ENCODE results near the gene CSAD. TPM values are rescaled to one million over a fixed set of nuclear protein-coding genes. Genes with fewer than 3 reads are reported as not detected.

Gene CSAD
- total RNA-seq, 1 donor from 2014 or later = 10.4 TPM

GRCh38 chr12:53193040-53193439 is 12.3 kb upstream of the CSAD start:
- H3K4me3 ChIP-seq (ENCODE audit: low read depth, low read length) = no peak overlapping the region
- no peak for DNase-seq (ENCODE audit: low read depth)
- no peak for TF ChIP-seq CTCF (conservative IDR thresholded peaks at IDR 0.05; ENCODE audit: low read depth, low read length)

GRCh38 chr12:53192531-53193021 is 11.9 kb upstream of the CSAD start:
- no peak for TF ChIP-seq CTCF (conservative IDR thresholded peaks at IDR 0.05; ENCODE audit: low read depth, low read length)
- H3K4me3 ChIP-seq (ENCODE audit: low read depth, low read length) = no peak overlapping the region
- no peak for DNase-seq (ENCODE audit: low read depth)

- DNase-seq (ENCODE audit: low read depth) = no peak
- H3K4me3 ChIP-seq (ENCODE audit: low read depth, low read length) = no peak overlapping the region
- no peak for TF ChIP-seq CTCF (conservative IDR thresholded peaks at IDR 0.05; ENCODE audit: low read depth, low read length)
These were observed 11.3 kb upstream of the CSAD start for GRCh38 chr12:53191885-53192530.

GRCh38 chr12:53191096-53191884 is 10.6 kb upstream of the CSAD start:
- H3K4me3 ChIP-seq (ENCODE audit: low read depth, low read length) = no peak overlapping the region
- TF ChIP-seq CTCF (conservative IDR thresholded peaks at IDR 0.05; ENCODE audit: low read depth, low read length) = no peak
- DNase-seq (ENCODE audit: low read depth) = no peak

GRCh38 chr12:53190108-53190729 is 9.5 kb upstream of the CSAD start:
- TF ChIP-seq CTCF (conservative IDR thresholded peaks at IDR 0.05; ENCODE audit: low read depth, low read length) = peak; percentile 92
- H3K4me3 ChIP-seq (ENCODE audit: low read depth, low read length) = no peak overlapping the region
- no peak for DNase-seq (ENCODE audit: low read depth)

- H3K4me3 ChIP-seq (ENCODE audit: low read depth, low read length) = no peak overlapping the region
- TF ChIP-seq CTCF (conservative IDR thresholded peaks at IDR 0.05; ENCODE audit: low read depth, low read length) = no peak
- no peak for DNase-seq (ENCODE audit: low read depth)
These were observed 6.6 kb upstream of the CSAD start for GRCh38 chr12:53187145-53187899.

All from epithelial cell of proximal tubule (primary cell).